ENCODE data around the gene MEF2C.

- TF ChIP-seq, protein P1, sequence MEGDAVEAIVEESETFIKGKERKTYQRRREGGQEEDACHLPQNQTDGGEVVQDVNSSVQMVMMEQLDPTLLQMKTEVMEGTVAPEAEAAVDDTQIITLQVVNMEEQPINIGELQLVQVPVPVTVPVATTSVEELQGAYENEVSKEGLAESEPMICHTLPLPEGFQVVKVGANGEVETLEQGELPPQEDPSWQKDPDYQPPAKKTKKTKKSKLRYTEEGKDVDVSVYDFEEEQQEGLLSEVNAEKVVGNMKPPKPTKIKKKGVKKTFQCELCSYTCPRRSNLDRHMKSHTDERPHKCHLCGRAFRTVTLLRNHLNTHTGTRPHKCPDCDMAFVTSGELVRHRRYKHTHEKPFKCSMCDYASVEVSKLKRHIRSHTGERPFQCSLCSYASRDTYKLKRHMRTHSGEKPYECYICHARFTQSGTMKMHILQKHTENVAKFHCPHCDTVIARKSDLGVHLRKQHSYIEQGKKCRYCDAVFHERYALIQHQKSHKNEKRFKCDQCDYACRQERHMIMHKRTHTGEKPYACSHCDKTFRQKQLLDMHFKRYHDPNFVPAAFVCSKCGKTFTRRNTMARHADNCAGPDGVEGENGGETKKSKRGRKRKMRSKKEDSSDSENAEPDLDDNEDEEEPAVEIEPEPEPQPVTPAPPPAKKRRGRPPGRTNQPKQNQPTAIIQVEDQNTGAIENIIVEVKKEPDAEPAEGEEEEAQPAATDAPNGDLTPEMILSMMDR (IDR thresholded peaks at IDR 0.05), result no peak
- no peak for TF ChIP-seq POLR2AphosphoS5 (IDR thresholded peaks at IDR 0.05)
Observed at GRCh38 chr5:88858392-88858791, 24.6 kb downstream of the MEF2C start.

Measured in sigmoid colon (tissue), 4 donors.